Body of pancreas (tissue), 4 donors: ENCODE measurements around the gene ZNF689. TPM values are rescaled to one million over a fixed set of nuclear protein-coding genes. Genes with fewer than 3 reads are reported as not detected.
A peak's percentile ranks its signal among the peaks of the same experiment; 100 is the strongest.

Experiments used
- ATAC-seq: fragments of 150-250 bp; one replicate; pipeline ENCODE4 v1.9.1; 2016
- DNase-seq, 4 donors: peaks; one replicate each; pipeline ENCODE4 v3.0.0-alpha.2; 2019
- H3K27ac ChIP-seq, 4 donors: fragments of 200-600 bp; sonication (generic); 1 replicate in 3 of 4; 2 replicates in 1 of 4; pipeline versions ENCODE4 v1.5.1 to v1.6.1; 2016 to 2019; ENCODE audit warnings: mild to moderate bottlenecking in 1 of 4, mixed read lengths in 1 of 4, moderate library complexity in 1 of 4
- H3K27me3 ChIP-seq, 2 donors: fragments of 200-600 bp; sonication (generic); one replicate each; pipeline ENCODE4 v1.6.0; 2016; ENCODE audit warnings: mild to moderate bottlenecking in 1 of 2
- H3K36me3 ChIP-seq, 2 donors: fragments of 200-600 bp; sonication (generic); replicated peaks in 1 of 2; 2 replicates each; pipeline ENCODE4 v1.5.1; 2016; ENCODE audit warnings: low read depth in 2 of 2; ENCODE audit not compliant: insufficient read depth in 1 of 2
- H3K4me1 ChIP-seq: fragments of 200-600 bp; sonication (generic); one replicate; pipeline ENCODE4 v1.6.0; 2016
- H3K4me3 ChIP-seq, 2 donors: fragments of 200-600 bp; sonication (generic); 1 replicate in 1 of 2; 2 replicates in 1 of 2; pipeline ENCODE4 v1.5.1; 2016 to 2019
- H3K9me3 ChIP-seq, 3 donors: fragments of 200-600 bp; sonication (generic); 1 replicate in 2 of 3; 2 replicates in 1 of 3; pipeline ENCODE4 v1.5.1; 2016
- CTCF ChIP-seq, 7 experiments: fragments of 450-650 bp in 4 of 7; fragments of 200-600 bp in 3 of 7; sonication (generic) in 3 of 7; IDR thresholded peaks; one replicate each; pipeline ENCODE4 v1.5.1; 2016 to 2019; ENCODE audit warnings: antibody characterized with exemption in 7 of 7
- POLR2A ChIP-seq, 3 donors: fragments of 450-650 bp; IDR thresholded peaks; one replicate each; pipeline ENCODE4 v1.6.1; 2016; ENCODE audit warnings: antibody characterized with exemption in 3 of 3, mild to moderate bottlenecking in 2 of 3
- WGBS, 2 donors: methylation state at CpG; one replicate each; pipeline ENCODE4 v1.1.5; 2017; 5-methylcytosine and 5-hydroxymethylcytosine counted together
- intact Hi-C: fragments of 100-400 bp; cut with DNase I; formaldehyde crosslinking; loops from one replicate; pipeline ENCODE4 v1.15.1; 2023
- total RNA-seq, 2 donors: library from RNA; depleted of rRNA; stranded (reverse); fragments of >200 nt; gene quantifications; one replicate each; pipeline ENCODE4 v1.1.0, GENCODE V29; 2016

The ZNF689 gene
- total RNA-seq, 2 donors from 2014 or later: 4.6 to 7.0 TPM

- intact Hi-C loops: loop anchor here (10.0 kb wide), 1 partner anchor 584 kb away; no protein-coding TSS in a partner anchor
- Histone ChIP-seq H3K27ac (peak overlapping the region in 2 of 4 donors; percentile 19 to 48), H3K4me3 (no peak overlapping the region), H3K9me3 (no peaks in the 10 kb centered on the region), H3K4me1 (peaks cover 5% of the 10 kb centered on the region), H3K27me3 (no peaks in the 10 kb centered on the region), H3K36me3 (no peaks in the 10 kb centered on the region)
- 35 to 40% methylated on average over 18 of the region's 18 CpGs for WGBS, 2 donors
- TF ChIP-seq POLR2A (IDR thresholded peaks at IDR 0.05) (no peak), CTCF (IDR thresholded peaks at IDR 0.05) (peak; percentile 41 to 87 (median 79))
- peak; percentile 94 for ATAC-seq
- peak; percentile 85 to 91 (median 87) for DNase-seq
These were observed 18.7 kb upstream of the ZNF689 start for GRCh38 chr16:30628628-30629540.

GRCh38 chr16:30626236-30626635 is 16.0 kb upstream of the ZNF689 start:
- Histone ChIP-seq H3K9me3 (no peaks in the 10 kb centered on the region), H3K27ac (no peak overlapping the region), H3K4me1 (no peaks in the 10 kb centered on the region), H3K27me3 (no peaks in the 10 kb centered on the region), H3K36me3 (no peaks in the 10 kb centered on the region), H3K4me3 (no peak overlapping the region)
- intact Hi-C loops: loop anchor here (10.0 kb wide), 1 partner anchor 581 kb away; no protein-coding TSS in a partner anchor
- no peak for TF ChIP-seq CTCF (IDR thresholded peaks at IDR 0.05)
- no peak for TF ChIP-seq POLR2A (IDR thresholded peaks at IDR 0.05)
- no peak for DNase-seq
- ATAC-seq: no peak
- 81 to 84% methylated on average over 9 of the region's 9 CpGs for WGBS, 2 donors

GRCh38 chr16:30623536-30624283 is 13.5 kb upstream of the ZNF689 start:
- WGBS, 2 donors: 70 to 78% methylated on average over 11 of the region's 11 CpGs
- no peak for ATAC-seq
- intact Hi-C loops: loop anchor here (10.0 kb wide), 1 partner anchor 579 kb away; no protein-coding TSS in a partner anchor
- H3K27me3 ChIP-seq: no peaks in the 10 kb centered on the region
- no peak for DNase-seq
- no peak overlapping the region for H3K4me3 ChIP-seq
- no peak overlapping the region for H3K27ac ChIP-seq
- H3K36me3 ChIP-seq: no peaks in the 10 kb centered on the region
- no peaks in the 10 kb centered on the region for H3K9me3 ChIP-seq
- no peaks in the 10 kb centered on the region for H3K4me1 ChIP-seq
- no peak for TF ChIP-seq POLR2A (IDR thresholded peaks at IDR 0.05)
- TF ChIP-seq CTCF (IDR thresholded peaks at IDR 0.05): no peak

- H3K36me3 ChIP-seq: no peaks in the 10 kb centered on the region
- no peaks in the 10 kb centered on the region for H3K9me3 ChIP-seq
- no peak overlapping the region for H3K4me3 ChIP-seq
- intact Hi-C loops: loop anchor here (10.0 kb wide), 1 partner anchor 578 kb away; no protein-coding TSS in a partner anchor
- H3K27me3 ChIP-seq: no peaks in the 10 kb centered on the region
- DNase-seq (no peak), ATAC-seq (no peak)
- 41 to 64% methylated on average over 7 to 10 of the region's 10 CpGs for WGBS, 2 donors
- H3K27ac ChIP-seq: no peak overlapping the region
- H3K4me1 ChIP-seq: no peaks in the 10 kb centered on the region
- TF ChIP-seq POLR2A (IDR thresholded peaks at IDR 0.05) (no peak), CTCF (IDR thresholded peaks at IDR 0.05) (no peak)
These were observed 12.4 kb upstream of the ZNF689 start for GRCh38 chr16:30622455-30623032.
